GM12878 (cell line): ENCODE measurements around the gene RDH16. TPM values are rescaled to one million over a fixed set of nuclear protein-coding genes. Genes with fewer than 3 reads are reported as not detected.
"Not testable (repeated sequence)": the region's sequence is repeated elsewhere in the genome, so short reads cannot be mapped to it uniquely, and the experiment has no call there.

Experiments used
- ATAC-seq: fragments of 200-7000 bp; cut with Tn5 transposase; 3 replicates; pipeline ENCODE4 v1.9.1; 2020; ENCODE audit warnings: mild to moderate bottlenecking, moderate library complexity
- BruUV-seq: library from RNA; stranded (reverse); fragments of 400-500 nt; replicated peaks from 2 replicates; lab custom pipeline; 2021; lab: Mats Ljungman, UMichigan
- CTCF ChIA-PET: fragments of 300-600 bp; sonication (Branson Sonifier 250); formaldehyde crosslinking; extraction: SDS; loops from one replicate; lab custom pipeline; 2021; ENCODE audit warnings: inconsistent platforms; lab: Yijun Ruan, JAX
- POLR2A ChIA-PET: fragments of 350-600 bp; formaldehyde crosslinking; extraction: SDS; loops from one replicate; lab custom pipeline; 2021; ENCODE audit warnings: inconsistent platforms; lab: Charles Lee
- RAD21 ChIA-PET: fragments of 300-600 bp; sonication (Branson Sonifier 250); formaldehyde crosslinking; loops from one replicate; lab custom pipeline; 2023; ENCODE audit warnings: antibody characterized with exemption; ENCODE audit not compliant: unreplicated experiment; lab: Charles Lee
- SMC1A ChIA-PET: fragments of 300-600 bp; sonication (Branson Sonifier 250); formaldehyde crosslinking; loops from one replicate; lab custom pipeline; 2023; ENCODE audit not compliant: unreplicated experiment, uncharacterized antibody; lab: Charles Lee
- DNase-seq: peaks from one replicate; pipeline ENCODE4 v3.0.0-alpha.2; 2011; ENCODE audit warnings: low read depth, low spot score
- FAIRE-seq: peaks from 3 replicates; lab custom pipeline; 2011; peaks lifted over from hg19 to GRCh38; lab: Jason Lieb, UNC
- H2AFZ ChIP-seq: 2 replicates; pipeline ENCODE4 v1.6.0; 2011; ENCODE audit warnings: low read depth, low read length, control low read depth; ENCODE audit not compliant: control insufficient read depth
- H3K27ac ChIP-seq: 2 replicates; pipeline ENCODE4 v1.5.1; 2011; ENCODE audit warnings: control low read depth; ENCODE audit not compliant: control insufficient read depth, insufficient read depth
- H3K27me3 ChIP-seq, 2 experiments: replicated peaks in 1 of 2; 2 replicates each; pipeline versions ENCODE4 v1.6.0 to v1.6.1; 2011; ENCODE audit warnings: low read length in 1 of 2; ENCODE audit not compliant: control insufficient read depth in 2 of 2, insufficient read depth in 2 of 2
- H3K36me3 ChIP-seq, 2 experiments: 2 replicates each; pipeline ENCODE4 v1.5.1; 2011; ENCODE audit warnings: low read length in 1 of 2; ENCODE audit not compliant: control insufficient read depth in 2 of 2, insufficient read depth in 2 of 2
- H3K4me1 ChIP-seq: 2 replicates; pipeline ENCODE4 v1.6.1; 2011; ENCODE audit warnings: mild to moderate bottlenecking, low read length, moderate library complexity, mixed read lengths; ENCODE audit not compliant: control insufficient read depth, insufficient read depth
- H3K4me2 ChIP-seq: 2 replicates; pipeline ENCODE4 v1.6.0; 2011; ENCODE audit warnings: control low read depth; ENCODE audit not compliant: control insufficient read depth, insufficient read depth
- H3K4me3 ChIP-seq: fragments of 200-600 bp; sonication (generic); 2 replicates; pipeline ENCODE4 v1.5.1; 2016
- H3K79me2 ChIP-seq: 2 replicates; pipeline ENCODE4 v1.6.0; 2011; ENCODE audit warnings: low read length; ENCODE audit not compliant: control insufficient read depth, insufficient read depth
- H3K9ac ChIP-seq: 2 replicates; pipeline ENCODE4 v1.8.0; 2011; ENCODE audit warnings: low read length, control low read depth, mixed read lengths; ENCODE audit not compliant: control insufficient read depth, insufficient read depth
- H3K9me3 ChIP-seq: replicated peaks from 3 replicates; pipeline ENCODE4 v1.5.1; 2011; ENCODE audit warnings: mild to moderate bottlenecking, low read length; ENCODE audit not compliant: control insufficient read depth, insufficient read depth
- H4K20me1 ChIP-seq: 2 replicates; pipeline ENCODE4 v1.6.0; 2011; ENCODE audit not compliant: control insufficient read depth, insufficient read depth
- BACH1 ChIP-seq: fragments of 450-650 bp; IDR thresholded peaks from 2 replicates; pipeline ENCODE4 v1.6.1; 2017; ENCODE audit warnings: mild to moderate bottlenecking, borderline replicate concordance
- IRF3 ChIP-seq: fragments of 450-650 bp; IDR thresholded peaks from 2 replicates; pipeline ENCODE4 v1.6.1; 2014; ENCODE audit warnings: mild to moderate bottlenecking
- NRF1 ChIP-seq: conservative IDR thresholded peaks from 2 replicates; pipeline ENCODE4 v1.6.1; 2011; ENCODE audit warnings: mild to moderate bottlenecking, low read depth, low read length, improper control_type of control experiment
- ZZZ3 ChIP-seq: IDR thresholded peaks from 2 replicates; pipeline ENCODE4 v1.6.1; 2011; ENCODE audit warnings: low read depth; ENCODE audit not compliant: control insufficient read depth, insufficient read length
- WGBS: methylation state at CpG from one replicate; pipeline ENCODE4 v1.1.6; 2016; ENCODE audit warnings: low lambda C conversion rate; ENCODE audit not compliant: insufficient replicate concordance, insufficient coverage; ENCODE audit errors: missing lambda C conversion rate; 5-methylcytosine and 5-hydroxymethylcytosine counted together
- in situ Hi-C: fragments of 300-500 bp; cut with MboI; formaldehyde crosslinking; loops from 9 replicates; pipeline ENCODE4 v1.14.3; 2018; ENCODE audit warnings: mixed read lengths
- intact Hi-C: fragments of 100-400 bp; cut with micrococcal nuclease; formaldehyde crosslinking; loops from one replicate; pipeline ENCODE4 v1.14.2; 2022; ENCODE audit not compliant: unreplicated experiment
- polyA plus RNA-seq, 11 experiments: library from polyadenylated mRNA; depleted of rRNA in 4 of 11; unstranded in 6 of 11; stranded (reverse) in 5 of 11; fragments of >200 nt; fragmentation: Nextera tagmentation in 4 of 11; fragmentation: Illumina TruSeq in 1 of 11; extraction: Ambion mirVana in 4 of 11; extraction: Trizol in 1 of 11; gene quantifications; 1 replicate in 1 of 11; 2 replicates in 10 of 11; pipeline versions ENCODE4 v1.2.1 to v1.2.3, GENCODE V29; 2011 to 2016; ENCODE audit warnings: inconsistent platforms in 2 of 11, missing spikeins in 2 of 11, low read depth in 1 of 11
- total RNA-seq, 4 experiments: library from RNA; depleted of rRNA in 3 of 4; stranded (reverse); fragments of >200 nt in 3 of 4; fragmentation: Illumina TruSeq in 1 of 4; extraction: Trizol in 1 of 4; gene quantifications; 2 replicates each; pipeline versions ENCODE4 v1.2.1 to v1.2.3, GENCODE V29; 2013 to 2021

Gene RDH16
- total and polyA plus RNA-seq, 10 of the 15 experiments (the other 5 are each of a cell fraction or from before 2014, with no cell fraction given) = 0.04 to 0.31 (median 0.06) TPM

- no TSS peak for BruUV-seq
- ATAC-seq (no peak), DNase-seq (no peak), FAIRE-seq (no peak)
- Histone ChIP-seq H3K79me2 (no peaks in the 10 kb centered on the region), H4K20me1 (no peaks in the 10 kb centered on the region), H3K36me3 (no peaks in the 10 kb centered on the region), H3K4me2 (no peak overlapping the region), H3K9ac (no peak overlapping the region), H3K27me3 (no peaks in the 10 kb centered on the region; a peak in 2 of 4 replicates), H2AFZ (no peak overlapping the region), H3K4me1 (no peaks in the 10 kb centered on the region), H3K27ac (no peak overlapping the region), H3K4me3 (no peak overlapping the region), H3K9me3 (no peaks in the 10 kb centered on the region)
- in situ Hi-C loops = no loop called here
- 0% methylated on average over 1 of the region's 1 CpG for WGBS
- ChIA-PET SMC1A (interaction anchor here (1.1 kb wide), 1 partner anchor 10 kb away, joined by 3 read pairs; no protein-coding TSS in a partner anchor), POLR2A (no interaction called here), RAD21 (no interaction called here), CTCF (no interaction called here)
- intact Hi-C loops = no loop called here
- TF ChIP-seq ZZZ3 (no peak), NRF1 (no peak), IRF3 (no peak), BACH1 (no peak)
Measured at GRCh38 chr12:56921346-56921745, 36.1 kb downstream of the RDH16 start.

- H3K4me2 ChIP-seq, SMC1A ChIA-PET, DNase-seq, H3K36me3 ChIP-seq, intact Hi-C loops, POLR2A ChIA-PET, BruUV-seq, FAIRE-seq, ATAC-seq, H3K9me3 ChIP-seq, H3K79me2 ChIP-seq, H3K27ac ChIP-seq, H4K20me1 ChIP-seq, RAD21 ChIA-PET, H2AFZ ChIP-seq, CTCF ChIA-PET, H3K9ac ChIP-seq, H3K4me1 ChIP-seq, in situ Hi-C loops, H3K4me3 ChIP-seq, H3K27me3 ChIP-seq: not testable (repeated sequence)
- 74% methylated on average over 3 of the region's 3 CpGs for WGBS
Measured at GRCh38 chr12:56918139-56918538, 39.3 kb downstream of the RDH16 start.
